ENCODE data around the gene CHKB.

The CHKB gene

DNA sequence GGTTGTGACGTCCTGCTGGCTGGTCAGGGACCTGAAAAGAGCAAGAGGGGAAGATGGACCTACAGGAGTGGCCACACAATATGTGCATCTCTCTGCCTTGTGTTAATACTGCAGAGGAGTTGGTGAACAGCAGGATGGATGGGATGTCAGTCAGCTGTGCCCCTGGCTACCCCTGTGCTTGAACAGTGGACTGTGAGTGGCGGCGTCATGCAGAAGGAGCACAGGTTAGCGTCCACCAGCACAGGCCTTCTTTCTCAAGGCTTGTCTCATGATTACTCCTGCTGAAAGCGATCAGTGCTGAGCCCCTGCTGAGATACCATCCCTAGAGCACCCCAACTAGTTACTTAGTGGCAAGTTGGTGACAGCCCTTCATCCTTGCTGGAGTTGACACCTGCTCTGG lies 3.8 kb upstream of the CHKB start:
- TF ChIP-seq GATA2 (IDR thresholded peaks at IDR 0.05; ENCODE audit: low read depth, low read length) (no peak), GATA3 (IDR thresholded peaks at IDR 0.05; ENCODE audit: low read depth, low read length) (no peak)

DNA sequence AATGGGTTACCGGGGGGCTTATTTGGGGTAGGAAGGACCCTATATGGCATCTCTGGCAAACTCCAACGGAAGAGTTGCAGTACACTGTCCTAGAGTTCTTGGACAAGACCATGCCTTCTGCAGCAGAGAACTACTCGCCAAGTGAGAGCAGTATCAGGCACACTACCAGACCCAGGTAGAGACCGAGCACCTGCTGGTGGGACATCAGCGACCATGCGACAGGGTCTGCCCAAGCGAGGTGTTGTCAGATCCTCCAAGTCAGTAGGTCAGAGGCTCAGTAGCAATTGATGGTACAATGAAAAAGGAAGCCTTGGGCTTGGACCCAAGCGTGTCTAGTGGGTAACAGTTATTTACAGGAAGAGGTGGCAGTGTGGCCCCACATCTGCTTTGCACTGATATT lies 3.1 kb upstream of the CHKB start:
- TF ChIP-seq GATA2 (IDR thresholded peaks at IDR 0.05; ENCODE audit: low read depth, low read length) (no peak), GATA3 (IDR thresholded peaks at IDR 0.05; ENCODE audit: low read depth, low read length) (no peak)

GRCh38 chr22:50585238-50585637 lies 2.6 kb upstream of the CHKB start:
- TF ChIP-seq GATA2 (IDR thresholded peaks at IDR 0.05; ENCODE audit: low read depth, low read length): no peak
- no peak for TF ChIP-seq GATA3 (IDR thresholded peaks at IDR 0.05; ENCODE audit: low read depth, low read length)

GRCh38 chr22:50584106-50585096 lies 1.8 kb upstream of the CHKB start:
- TF ChIP-seq GATA3 (IDR thresholded peaks at IDR 0.05; ENCODE audit: low read depth, low read length): no peak
- no peak for TF ChIP-seq GATA2 (IDR thresholded peaks at IDR 0.05; ENCODE audit: low read depth, low read length)

DNA sequence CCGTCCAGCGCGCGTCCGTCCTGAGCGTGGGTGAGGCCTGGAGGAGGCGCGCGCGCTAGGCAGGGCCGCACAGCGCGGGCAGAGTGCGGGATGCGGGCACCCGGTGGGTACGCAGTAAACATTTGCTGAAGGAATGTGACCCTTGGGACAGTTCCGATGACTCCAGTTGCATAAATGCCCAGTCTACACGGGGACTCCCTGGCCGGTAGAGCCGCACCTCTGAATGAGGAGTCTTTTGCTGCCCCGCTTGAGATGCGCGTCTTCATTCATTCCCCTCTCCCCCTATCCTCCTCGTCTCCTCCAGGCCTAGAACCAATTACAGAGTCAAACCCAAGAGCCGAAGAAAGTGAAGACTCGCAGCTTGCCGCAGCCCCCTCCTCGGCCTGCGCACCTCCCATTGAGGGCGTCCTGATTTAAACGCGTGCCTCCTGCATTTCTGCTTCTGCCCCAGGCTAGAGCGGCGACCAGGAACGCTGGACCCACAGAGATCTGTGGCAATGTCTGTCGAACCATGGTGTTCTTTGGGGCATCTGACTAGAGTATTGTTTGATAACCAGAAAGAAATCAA lies 729 bp upstream of the CHKB start:
- no peak for TF ChIP-seq GATA3 (IDR thresholded peaks at IDR 0.05; ENCODE audit: low read depth, low read length)
- no peak for TF ChIP-seq GATA2 (IDR thresholded peaks at IDR 0.05; ENCODE audit: low read depth, low read length)

GRCh38 chr22:50581950-50582492 lies 628 bp downstream of the CHKB start:
- no peak for TF ChIP-seq GATA2 (IDR thresholded peaks at IDR 0.05; ENCODE audit: low read depth, low read length)
- no peak for TF ChIP-seq GATA3 (IDR thresholded peaks at IDR 0.05; ENCODE audit: low read depth, low read length)

DNA sequence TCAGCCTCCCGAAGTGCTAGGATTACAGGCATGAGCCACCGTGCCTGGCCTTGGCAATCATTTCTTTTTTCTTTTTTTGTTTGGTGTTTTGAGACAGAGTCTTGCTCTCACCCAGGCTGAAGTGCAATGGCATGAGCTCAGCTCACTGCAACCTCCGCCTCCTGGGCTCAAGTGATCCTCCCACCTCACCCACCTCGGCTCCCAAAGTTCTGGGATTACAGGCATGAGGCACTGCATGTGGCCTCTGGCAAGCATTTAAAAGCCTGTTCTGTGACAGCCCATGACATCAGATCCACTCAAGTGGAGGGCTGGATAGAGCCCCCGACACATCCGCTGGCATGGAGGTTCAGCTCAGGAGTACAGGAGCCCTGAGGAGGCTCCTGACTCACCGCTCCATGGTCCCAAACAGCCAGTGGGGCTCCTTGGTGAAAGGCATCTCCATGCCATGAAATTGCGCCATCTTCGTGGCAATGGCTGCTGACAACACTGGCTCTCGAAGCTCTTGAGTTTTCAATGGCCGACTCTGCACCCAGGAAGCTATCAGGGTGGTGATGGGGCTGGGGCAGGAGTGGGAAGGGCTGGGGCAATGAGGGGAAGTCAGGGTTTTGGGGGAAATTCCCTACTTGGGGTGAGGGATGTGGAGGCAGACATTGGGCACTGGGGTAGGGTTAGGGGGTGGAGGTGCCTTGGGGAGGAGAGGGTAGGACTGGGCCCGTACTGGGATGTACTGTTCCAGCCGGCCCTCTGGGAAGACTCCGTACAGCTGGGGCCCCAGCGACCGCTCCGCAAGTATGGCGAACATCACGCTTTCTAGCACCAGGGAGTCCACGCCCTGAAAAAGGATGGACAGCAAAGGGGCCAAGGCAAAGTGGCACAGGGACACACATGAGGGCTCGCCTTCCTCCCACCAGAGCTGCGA lies 1.4 kb downstream of the CHKB start:
- TF ChIP-seq GATA3 (IDR thresholded peaks at IDR 0.05; ENCODE audit: low read depth, low read length): no peak
- TF ChIP-seq GATA2 (IDR thresholded peaks at IDR 0.05; ENCODE audit: low read depth, low read length): no peak

DNA sequence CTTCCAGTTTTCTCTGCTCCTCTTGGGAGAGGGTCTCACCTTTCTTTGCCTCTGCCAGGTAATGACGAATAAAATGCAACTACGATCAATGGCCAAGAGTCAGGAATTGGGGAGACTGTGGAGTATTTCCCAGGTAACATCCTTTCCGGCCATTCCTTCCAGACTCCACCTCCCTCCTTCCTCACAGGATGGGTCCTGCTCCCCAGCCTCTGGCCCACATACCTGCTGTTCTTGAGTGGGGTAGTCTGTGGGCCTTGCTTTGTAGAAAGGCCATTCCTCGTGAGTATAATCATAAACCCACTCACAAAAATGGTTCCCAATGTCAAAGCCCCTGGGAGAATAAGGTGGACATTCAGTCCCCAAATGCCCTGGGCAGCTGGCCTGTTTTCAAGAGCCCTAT lies 2.9 kb downstream of the CHKB start:
- TF ChIP-seq GATA3 (IDR thresholded peaks at IDR 0.05; ENCODE audit: low read depth, low read length) (no peak), GATA2 (IDR thresholded peaks at IDR 0.05; ENCODE audit: low read depth, low read length) (no peak)

DNA sequence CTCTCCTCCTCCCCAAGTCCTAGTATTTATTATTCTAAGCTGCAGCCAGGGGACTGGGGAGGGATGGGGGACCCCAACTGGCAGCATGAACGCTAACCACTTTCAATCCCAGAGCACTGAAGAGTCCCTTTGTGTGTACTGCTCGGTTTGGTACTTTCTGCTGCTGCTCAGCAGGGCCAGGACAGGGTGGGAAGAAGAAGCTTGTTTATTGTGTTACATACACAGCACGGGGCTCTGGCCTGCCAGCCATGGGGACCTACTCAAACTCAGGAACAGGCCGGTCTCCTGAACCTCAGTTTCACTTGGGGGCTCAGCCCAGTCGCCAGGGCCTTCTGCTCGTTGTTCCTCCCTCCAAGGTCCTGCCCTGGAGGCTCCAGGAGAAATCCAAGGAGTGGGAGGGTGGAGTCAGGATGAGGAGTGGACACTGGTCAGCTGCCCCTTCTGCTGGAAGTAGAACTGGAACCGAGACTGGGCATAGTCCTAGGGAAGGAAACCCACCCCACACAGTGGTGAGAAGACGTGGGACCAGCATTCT lies 3.8 kb downstream of the CHKB start:
- no peak for TF ChIP-seq GATA3 (IDR thresholded peaks at IDR 0.05; ENCODE audit: low read depth, low read length)
- TF ChIP-seq GATA2 (IDR thresholded peaks at IDR 0.05; ENCODE audit: low read depth, low read length): no peak

DNA sequence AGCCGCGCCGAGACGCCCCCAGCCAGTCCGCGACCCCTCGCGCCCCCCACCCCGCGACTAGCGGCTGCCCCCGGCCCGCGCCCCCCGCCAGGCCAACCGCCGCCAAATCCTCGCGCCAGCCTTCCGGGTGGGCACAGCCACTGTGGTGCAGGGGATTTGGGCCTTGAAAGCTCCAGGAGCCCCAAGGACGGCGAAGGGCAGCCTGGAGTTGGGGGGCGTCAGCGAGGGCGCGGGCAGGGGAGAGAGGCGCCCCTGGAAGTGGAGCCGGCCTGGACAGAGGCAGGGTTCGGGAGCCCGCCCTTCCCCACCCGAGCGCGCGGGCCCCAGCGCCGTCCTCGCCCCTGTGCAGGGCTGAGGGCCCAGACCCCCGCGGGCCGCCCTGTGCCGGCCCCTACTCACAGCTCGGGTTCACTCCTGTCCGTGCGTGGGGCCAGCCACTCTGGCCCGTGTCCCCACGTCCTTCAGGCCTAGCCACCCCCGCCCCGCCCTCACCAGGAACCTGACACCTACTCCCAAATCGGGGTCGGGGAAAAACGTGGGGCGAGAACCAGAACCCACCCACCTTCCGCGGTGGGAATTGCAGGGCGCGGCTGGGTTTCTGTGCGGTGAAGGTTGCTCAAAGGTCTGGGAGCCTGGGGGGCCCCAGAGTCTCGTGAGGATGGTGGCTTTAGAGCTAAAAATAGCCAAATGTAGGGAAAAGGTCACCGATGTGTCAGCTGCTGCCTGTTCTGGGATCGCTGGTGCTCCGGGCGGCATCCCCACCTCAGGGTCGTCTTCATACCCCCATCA lies 4.5 kb downstream of the CHKB start, which contains the start of gene CPT1B:
Gene CPT1B, minus strand, starts transcription at position 441 of the 789 bp plus-strand sequence. CDS start 512 bp downstream, outside the sequence.
- TF ChIP-seq GATA2 (IDR thresholded peaks at IDR 0.05; ENCODE audit: low read depth, low read length) (no peak), GATA3 (IDR thresholded peaks at IDR 0.05; ENCODE audit: low read depth, low read length) (no peak)

DNA sequence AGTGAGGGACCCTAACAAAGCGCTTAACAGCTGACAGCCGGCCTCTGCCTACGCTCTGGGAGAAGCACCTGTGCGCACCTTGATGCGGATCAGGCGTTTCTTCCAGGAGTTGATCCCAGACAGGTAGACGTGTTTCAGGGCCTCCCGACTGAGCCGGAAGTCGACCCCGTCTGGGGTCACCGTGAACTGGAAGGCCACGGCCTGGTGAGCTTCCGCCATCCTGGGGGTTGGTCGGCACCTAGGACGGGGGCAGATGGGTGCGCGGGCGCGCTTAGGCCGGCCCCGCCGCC lies 5.0 kb downstream of the CHKB start:
- TF ChIP-seq GATA3 (IDR thresholded peaks at IDR 0.05; ENCODE audit: low read depth, low read length): no peak

GRCh38 chr22:50576806-50577696 lies 5.6 kb downstream of the CHKB start:
- no peak for TF ChIP-seq GATA2 (IDR thresholded peaks at IDR 0.05; ENCODE audit: low read depth, low read length)
- no peak for TF ChIP-seq GATA3 (IDR thresholded peaks at IDR 0.05; ENCODE audit: low read depth, low read length)
